SH-SY5Y (cell line): ENCODE data around the gene MFSD1.

Source experiments
- GATA2 ChIP-seq: IDR thresholded peaks from 2 replicates; pipeline ENCODE4 v1.6.1; 2011; ENCODE audit warnings: mild to moderate bottlenecking, low read depth, low read length
- GATA3 ChIP-seq: IDR thresholded peaks from 2 replicates; pipeline ENCODE4 v1.6.1; 2011; ENCODE audit warnings: low read depth, mild to moderate bottlenecking, low read length, moderate library complexity

DNA sequence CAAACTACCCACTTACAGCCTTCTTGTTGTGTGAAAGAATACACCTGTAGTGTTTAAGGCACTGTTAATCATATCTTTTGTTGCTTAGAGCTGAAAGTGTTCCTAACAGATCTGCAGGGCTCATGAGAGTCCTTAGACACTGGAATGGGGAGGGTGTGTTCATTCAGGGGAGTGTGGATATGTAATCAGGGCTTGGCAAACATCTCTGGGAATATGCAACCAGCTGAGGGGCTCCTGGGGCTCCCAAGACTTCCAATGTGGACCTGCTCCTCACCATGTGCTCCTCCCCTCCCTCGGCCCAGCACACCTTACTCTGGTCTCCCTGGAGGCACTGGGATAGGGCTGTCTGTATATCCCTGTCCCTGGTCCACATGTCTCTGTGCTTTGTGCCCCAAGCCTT lies 30.3 kb upstream of the MFSD1 start:
- TF ChIP-seq GATA2 (no peak), GATA3 (no peak)
